Caco-2 (cell line): ENCODE data around the gene RAD51B. TPM values are rescaled to one million over a fixed set of nuclear protein-coding genes. Genes with fewer than 3 reads are reported as not detected.

Experiments
- BruUV-seq: library from RNA; stranded (reverse); fragments of 400-500 nt; replicated peaks from 2 replicates; lab custom pipeline; 2021; lab: Mats Ljungman, UMichigan
- CTCF ChIA-PET: fragments of 300-600 bp; sonication (Branson Sonifier 250); formaldehyde crosslinking; loops from one replicate; lab custom pipeline; 2022; ENCODE audit warnings: antibody characterized with exemption; lab: Charles Lee
- POLR2A ChIA-PET: fragments of 300-600 bp; sonication (Branson Sonifier 250); formaldehyde crosslinking; loops from one replicate; lab custom pipeline; 2022; ENCODE audit warnings: antibody characterized with exemption; lab: Charles Lee
- DNase-seq, 2 experiments: peaks; one replicate each; pipeline versions ENCODE4 v3.0.0 to v3.0.0-alpha.2; 2020 to 2022
- H3K27me3 ChIP-seq: replicated peaks from 2 replicates; pipeline ENCODE4 v1.6.0; 2011; ENCODE audit warnings: low read length; ENCODE audit not compliant: control insufficient read depth, insufficient read depth
- H3K36me3 ChIP-seq: 2 replicates; pipeline ENCODE4 v1.5.1; 2011; ENCODE audit warnings: low read length; ENCODE audit not compliant: control insufficient read depth, insufficient read depth
- H3K4me1 ChIP-seq: fragments of 250-450 bp; sonication (Bioruptor Pico); 2 replicates; pipeline ENCODE4 v1.5.1; 2020; ENCODE audit warnings: mild to moderate bottlenecking
- H3K4me3 ChIP-seq: 2 replicates; pipeline ENCODE4 v1.5.1; 2011; ENCODE audit warnings: low read depth, mild to moderate bottlenecking, control low read depth, low read length
- H3K9me3 ChIP-seq: fragments of 250-450 bp; sonication (Bioruptor Pico); 2 replicates; pipeline ENCODE4 v1.5.1; 2020; ENCODE audit warnings: mild to moderate bottlenecking, moderate library complexity
- H3K27ac Mint-ChIP-seq: one replicate; pipeline ENCODE4 v1.8.0; 2022; ENCODE audit warnings: mixed read lengths; ENCODE audit not compliant: unreplicated experiment
- H3K27me3 Mint-ChIP-seq: one replicate; pipeline ENCODE4 v1.8.0; 2022; ENCODE audit warnings: mixed read lengths; ENCODE audit not compliant: insufficient read depth, unreplicated experiment
- H3K36me3 Mint-ChIP-seq: one replicate; pipeline ENCODE4 v1.8.0; 2022; ENCODE audit warnings: mild to moderate bottlenecking, mixed read lengths; ENCODE audit not compliant: insufficient read depth, unreplicated experiment
- H3K4me1 Mint-ChIP-seq: one replicate; pipeline ENCODE4 v1.8.0; 2022; ENCODE audit warnings: low read depth, mixed read lengths; ENCODE audit not compliant: unreplicated experiment
- H3K4me3 Mint-ChIP-seq: one replicate; pipeline ENCODE4 v1.8.0; 2022; ENCODE audit warnings: mild to moderate bottlenecking, moderate library complexity, mixed read lengths; ENCODE audit not compliant: unreplicated experiment
- H3K9me3 Mint-ChIP-seq: one replicate; pipeline ENCODE4 v1.8.0; 2022; ENCODE audit warnings: mixed read lengths; ENCODE audit not compliant: unreplicated experiment
- CTCF ChIP-seq, 2 experiments: fragments of 200-600 bp in 1 of 2; IDR thresholded peaks; 1 replicate in 1 of 2; 2 replicates in 1 of 2; pipeline versions ENCODE4 v1.5.1 to v1.8.0; 2011 to 2022; ENCODE audit warnings: antibody characterized with exemption in 1 of 2, control low read depth in 1 of 2, inconsistent platforms in 1 of 2, low read depth in 1 of 2, low read length in 1 of 2, mild to moderate bottlenecking in 1 of 2, moderate library complexity in 1 of 2; ENCODE audit not compliant: insufficient read depth in 1 of 2, severe bottlenecking in 1 of 2, unreplicated experiment in 1 of 2
- intact Hi-C: fragments of 100-400 bp; cut with micrococcal nuclease; formaldehyde crosslinking; loops from one replicate; pipeline ENCODE4 v1.10.0; 2022; ENCODE audit not compliant: unreplicated experiment
- total RNA-seq: library from RNA; stranded (reverse); gene quantifications from 2 replicates; pipeline ENCODE4 v1.2.3, GENCODE V29; 2022

Gene RAD51B
- total RNA-seq, 1 experiment from 2014 or later = 16.7 TPM

- Histone ChIP-seq H3K9me3 (peaks cover 16% of the 10 kb centered on the region), H3K27me3 (no peaks in the 10 kb centered on the region), H3K36me3 (no peaks in the 10 kb centered on the region), H3K4me1 (no peaks in the 10 kb centered on the region), H3K4me3 (no peak overlapping the region)
- POLR2A ChIA-PET = no interaction called here
- Mint-ChIP-seq H3K27me3 (no peaks in the 10 kb centered on the region), H3K9me3 (peaks cover 20% of the 10 kb centered on the region), H3K4me1 (no peaks in the 10 kb centered on the region), H3K36me3 (peaks cover 6% of the 10 kb centered on the region), H3K4me3 (no peak overlapping the region), H3K27ac (no peak overlapping the region)
- no peak for DNase-seq
- CTCF ChIA-PET = no interaction called here
- TF ChIP-seq CTCF (IDR thresholded peaks at IDR 0.05; ENCODE audit: insufficient read depth in 1 of 2, low read depth in 1 of 2, low read length in 1 of 2, severe bottlenecking in 1 of 2, unreplicated experiment in 1 of 2) = no peak
- intact Hi-C loops = no loop called here
- BruUV-seq = no TSS peak
Measured at GRCh38 chr14:68106456-68106855, 286.9 kb downstream of the RAD51B start.

DNA sequence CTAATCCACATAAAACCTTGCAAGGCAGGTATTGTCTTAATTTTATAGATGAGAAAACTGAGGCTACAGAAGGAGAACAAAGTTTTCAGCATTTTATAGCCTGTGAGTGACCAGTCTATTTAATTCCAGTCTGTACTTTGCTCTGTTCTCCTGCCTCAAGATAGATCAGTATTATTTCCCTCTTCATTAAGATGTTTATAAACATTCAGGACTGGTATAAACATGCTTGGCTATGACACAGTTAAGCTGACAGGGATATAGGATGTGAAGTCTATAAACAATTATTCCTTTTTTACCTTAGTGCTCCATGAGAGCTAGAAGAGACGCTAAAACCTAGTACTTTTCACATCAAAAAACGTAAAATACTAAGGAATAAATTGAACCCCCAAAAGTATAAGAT lies 287.3 kb downstream of the RAD51B start:
- H3K36me3 Mint-ChIP-seq = peaks cover 6% of the 10 kb centered on the region
- no peak for TF ChIP-seq CTCF (IDR thresholded peaks at IDR 0.05; ENCODE audit: insufficient read depth in 1 of 2, low read depth in 1 of 2, low read length in 1 of 2, severe bottlenecking in 1 of 2, unreplicated experiment in 1 of 2)
- Histone ChIP-seq H3K4me1 (no peaks in the 10 kb centered on the region), H3K9me3 (peaks cover 12% of the 10 kb centered on the region), H3K36me3 (no peaks in the 10 kb centered on the region), H3K4me3 (no peak overlapping the region), H3K27me3 (no peaks in the 10 kb centered on the region)
- no TSS peak for BruUV-seq
- H3K9me3 Mint-ChIP-seq = peaks cover 20% of the 10 kb centered on the region
- POLR2A ChIA-PET = no interaction called here
- H3K4me1 Mint-ChIP-seq = no peaks in the 10 kb centered on the region
- intact Hi-C loops = no loop called here
- H3K27me3 Mint-ChIP-seq = no peaks in the 10 kb centered on the region
- no peak for DNase-seq
- CTCF ChIA-PET = no interaction called here
- no peak overlapping the region for H3K4me3 Mint-ChIP-seq
- no peak overlapping the region for H3K27ac Mint-ChIP-seq

- no peaks in the 10 kb centered on the region for H3K36me3 Mint-ChIP-seq
- no peaks in the 10 kb centered on the region for H3K27me3 Mint-ChIP-seq
Measured at GRCh38 chr14:68109132-68109900, 289.7 kb downstream of the RAD51B start.

More at GRCh38 chr14:68109132-68109900, 289.7 kb downstream of the RAD51B start:
- no peak overlapping the region for H3K27ac Mint-ChIP-seq
- Histone ChIP-seq H3K9me3 (no peaks in the 10 kb centered on the region), H3K36me3 (no peaks in the 10 kb centered on the region), H3K27me3 (no peaks in the 10 kb centered on the region), H3K4me1 (no peaks in the 10 kb centered on the region), H3K4me3 (no peak overlapping the region)
- H3K9me3 Mint-ChIP-seq = no peaks in the 10 kb centered on the region
- DNase-seq = no peak
- no peak overlapping the region for H3K4me3 Mint-ChIP-seq
- BruUV-seq = no TSS peak
- no peaks in the 10 kb centered on the region for H3K4me1 Mint-ChIP-seq
- intact Hi-C loops = no loop called here
- no peak for TF ChIP-seq CTCF (IDR thresholded peaks at IDR 0.05; ENCODE audit: insufficient read depth in 1 of 2, low read depth in 1 of 2, low read length in 1 of 2, severe bottlenecking in 1 of 2, unreplicated experiment in 1 of 2)
- CTCF ChIA-PET = no interaction called here
- POLR2A ChIA-PET = no interaction called here
